ENCODE results near the gene C6. TPM values are rescaled to one million over a fixed set of nuclear protein-coding genes. Genes with fewer than 3 reads are reported as not detected.
"Not testable (repeated sequence)": the region's sequence is repeated elsewhere in the genome, so short reads cannot be mapped to it uniquely, and the experiment has no call there.

Gene C6
- total RNA-seq, 4 donors from 2014 or later: 1.7 to 6.3 (median 3.1) TPM

GRCh38 chr5:41211417-41211816, 1.9 kb downstream of the C6 start:
- Histone ChIP-seq H3K4me1 (no peaks in the 10 kb centered on the region), H3K9me3 (peaks cover 0 to 6% (median 0%) of the 10 kb centered on the region in 4 donors), H3K27me3 (no peaks in the 10 kb centered on the region), H3K36me3 (no peaks in the 10 kb centered on the region), H3K4me3 (no peak overlapping the region), H3K27ac (replicated peaks in 1 of 4) (no peak overlapping the region)
- intact Hi-C loops (cut with DNase I): no loop called here
- no peak for DNase-seq (ENCODE audit: extremely low spot score)
- TF ChIP-seq POLR2AphosphoS5 (IDR thresholded peaks at IDR 0.05) (no peak), EP300 (IDR thresholded peaks at IDR 0.05) (no peak), POLR2A (IDR thresholded peaks at IDR 0.05; ENCODE audit: low read depth) (no peak), CTCF (IDR thresholded peaks at IDR 0.05) (no peak)
- 94% methylated on average over 4 of the region's 4 CpGs for WGBS

- intact Hi-C loops (cut with DNase I): not testable (repeated sequence)
Measured at GRCh38 chr5:41205475-41205874, 7.9 kb downstream of the C6 start.

GRCh38 chr5:41203033-41203432, 10.3 kb downstream of the C6 start:
- H3K4me1 ChIP-seq: no peaks in the 10 kb centered on the region
- no peak overlapping the region for H3K4me3 ChIP-seq
- TF ChIP-seq CTCF (IDR thresholded peaks at IDR 0.05): no peak
- TF ChIP-seq POLR2A (IDR thresholded peaks at IDR 0.05; ENCODE audit: low read depth): no peak
- no peak for TF ChIP-seq POLR2AphosphoS5 (IDR thresholded peaks at IDR 0.05)
- no peak for TF ChIP-seq EP300 (IDR thresholded peaks at IDR 0.05)
- H3K27me3 ChIP-seq: no peaks in the 10 kb centered on the region
- H3K36me3 ChIP-seq: no peaks in the 10 kb centered on the region
- peaks cover 0 to 11% (median 4%) of the 10 kb centered on the region in 4 donors for H3K9me3 ChIP-seq
- H3K27ac ChIP-seq (replicated peaks in 1 of 4): no peak overlapping the region
- intact Hi-C loops (cut with DNase I): no loop called here
- no peak for DNase-seq (ENCODE audit: extremely low spot score)
- WGBS: 85% methylated on average over 2 of the region's 2 CpGs

More at GRCh38 chr5:41205475-41205874, 7.9 kb downstream of the C6 start:
- WGBS: 78% methylated on average over 1 of the region's 8 CpGs
- not testable (repeated sequence) for H3K27ac ChIP-seq (replicated peaks in 1 of 4); H3K4me3 ChIP-seq; H3K27me3 ChIP-seq; DNase-seq (ENCODE audit: extremely low spot score); H3K4me1 ChIP-seq; H3K36me3 ChIP-seq
- peaks cover 0 to 16% (median 4%) of the 10 kb centered on the region in 4 donors for H3K9me3 ChIP-seq

- Histone ChIP-seq H3K9me3 (peaks cover 0 to 11% (median 4%) of the 10 kb centered on the region in 4 donors), H3K27me3 (no peaks in the 10 kb centered on the region), H3K4me3 (no peak overlapping the region), H3K27ac (replicated peaks in 1 of 4) (no peak overlapping the region), H3K36me3 (no peaks in the 10 kb centered on the region), H3K4me1 (no peaks in the 10 kb centered on the region)
- DNase-seq (ENCODE audit: extremely low spot score): no peak
- TF ChIP-seq CTCF (IDR thresholded peaks at IDR 0.05) (no peak), POLR2AphosphoS5 (IDR thresholded peaks at IDR 0.05) (no peak), EP300 (IDR thresholded peaks at IDR 0.05) (no peak), POLR2A (IDR thresholded peaks at IDR 0.05; ENCODE audit: low read depth) (no peak)
- intact Hi-C loops (cut with DNase I): no loop called here
- WGBS: 79% methylated on average over 1 of the region's 1 CpG
Measured at GRCh38 chr5:41201082-41201772, 12.1 kb downstream of the C6 start.

- intact Hi-C loops (cut with DNase I): no loop called here
- Histone ChIP-seq H3K9me3 (peaks cover 0 to 8% (median 2%) of the 10 kb centered on the region in 4 donors), H3K4me1 (no peaks in the 10 kb centered on the region), H3K4me3 (no peak overlapping the region), H3K36me3 (no peaks in the 10 kb centered on the region), H3K27me3 (no peaks in the 10 kb centered on the region), H3K27ac (replicated peaks in 1 of 4) (no peak overlapping the region)
- WGBS: 69% methylated on average over 2 of the region's 2 CpGs
- TF ChIP-seq CTCF (IDR thresholded peaks at IDR 0.05) (no peak), POLR2A (IDR thresholded peaks at IDR 0.05; ENCODE audit: low read depth) (no peak), EP300 (IDR thresholded peaks at IDR 0.05) (no peak), POLR2AphosphoS5 (IDR thresholded peaks at IDR 0.05) (no peak)
- DNase-seq (ENCODE audit: extremely low spot score): no peak
Measured at GRCh38 chr5:41200506-41200905, 12.8 kb downstream of the C6 start.
